ENCODE results near the gene POGLUT3.

POGLUT3 gene

GRCh38 chr11:108498816-108499408 is 728 bp upstream of the POGLUT3 start:
- DNase-seq = no peak

GRCh38 chr11:108497317-108498045 is 703 bp downstream of the POGLUT3 start:
- DNase-seq = peak; percentile 97

- DNase-seq = no peak
Observed at GRCh38 chr11:108496643-108497256, 1.4 kb downstream of the POGLUT3 start.

GRCh38 chr11:108495326-108495725 is 2.9 kb downstream of the POGLUT3 start:
- DNase-seq = no peak

- DNase-seq = no peak
Observed at GRCh38 chr11:108494182-108494581, 4.0 kb downstream of the POGLUT3 start.

- DNase-seq = no peak
Observed at GRCh38 chr11:108491936-108492335, 6.2 kb downstream of the POGLUT3 start.

GRCh38 chr11:108486828-108487227 is 11.4 kb downstream of the POGLUT3 start:
- no peak for DNase-seq

- no peak for DNase-seq
Observed at GRCh38 chr11:108486331-108486730, 11.9 kb downstream of the POGLUT3 start.

- DNase-seq = no peak
Observed at GRCh38 chr11:108483163-108483562, 15.0 kb downstream of the POGLUT3 start.

- no peak for DNase-seq
Observed at GRCh38 chr11:108474664-108475463, 23.3 kb downstream of the POGLUT3 start.

GRCh38 chr11:108472681-108473080 is 25.5 kb downstream of the POGLUT3 start:
- no peak for DNase-seq

GRCh38 chr11:108468478-108468864 is 29.7 kb downstream of the POGLUT3 start:
- DNase-seq = no peak

- peak; percentile 99 for DNase-seq
Observed at GRCh38 chr11:108467091-108467823, 30.9 kb downstream of the POGLUT3 start, which contains the start of gene C11orf65. TSS of gene C11orf65 (minus strand) at chr11:108467529. CDS start at chr11:108461559, 5,970 bp downstream.

GRCh38 chr11:108466405-108466804 is 31.8 kb downstream of the POGLUT3 start:
- DNase-seq = no peak

GRCh38 chr11:108453207-108453835 is 44.9 kb downstream of the POGLUT3 start:
- no peak for DNase-seq

All from DMS53 (cell line).